HepG2 (cell line): ENCODE measurements around the gene ULBP1. TPM values are rescaled to one million over a fixed set of nuclear protein-coding genes. Genes with fewer than 3 reads are reported as not detected.

Experiments
- ATF7 ChIP-seq, 2 experiments: fragments of 450-650 bp in 1 of 2; sonication (generic) in 1 of 2; formaldehyde crosslinking in 1 of 2; IDR thresholded peaks; 2 replicates each; pipeline versions ENCODE4 v1.4.0 to v1.6.1; 2016 to 2020; ENCODE audit warnings: antibody characterized with exemption in 1 of 2, mild to moderate bottlenecking in 1 of 2, missing genetic modification reagents in 1 of 2
- DDIT3 ChIP-seq: sonication (generic); formaldehyde crosslinking; IDR thresholded peaks from 2 replicates; pipeline ENCODE4 v1.4.0; 2020; ENCODE audit warnings: mild to moderate bottlenecking, missing genetic modification reagents
- FOXA1 ChIP-seq, 2 experiments: fragments of 450-650 bp in 1 of 2; sonication (generic) in 1 of 2; formaldehyde crosslinking in 1 of 2; IDR thresholded peaks; 2 replicates each; pipeline versions ENCODE4 v1.4.0 to v1.6.1; 2016 to 2020; ENCODE audit warnings: missing genetic modification reagents in 1 of 2
- GATAD2A ChIP-seq: IDR thresholded peaks from 2 replicates; pipeline ENCODE4 v1.6.1; 2016
- HDAC1 ChIP-seq: sonication (generic); formaldehyde crosslinking; IDR thresholded peaks from 2 replicates; pipeline ENCODE4 v1.5.1; 2020; ENCODE audit warnings: mild to moderate bottlenecking, missing genetic modification reagents
- HOXA3 ChIP-seq: sonication (generic); formaldehyde crosslinking; IDR thresholded peaks from 2 replicates; pipeline ENCODE4 v1.5.0; 2020; ENCODE audit warnings: missing genetic modification reagents
- SOX6 ChIP-seq, 2 experiments: fragments of 450-650 bp in 1 of 2; sonication (generic) in 1 of 2; formaldehyde crosslinking in 1 of 2; IDR thresholded peaks; 2 replicates each; pipeline versions ENCODE4 v1.4.0 to v1.6.1; 2017 to 2020; ENCODE audit warnings: antibody characterized with exemption in 1 of 2, mild to moderate bottlenecking in 1 of 2, missing genetic modification reagents in 1 of 2
- SP1 ChIP-seq, 2 experiments: fragments of 450-650 bp in 1 of 2; sonication (generic) in 1 of 2; formaldehyde crosslinking in 1 of 2; IDR thresholded peaks; 2 replicates each; pipeline versions ENCODE4 v1.4.0 to v1.6.1; 2016 to 2020; ENCODE audit warnings: missing genetic modification reagents in 1 of 2
- ZFP91 ChIP-seq: sonication (generic); formaldehyde crosslinking; IDR thresholded peaks from 2 replicates; pipeline ENCODE4 v1.9.0; 2022; ENCODE audit warnings: missing genetic modification reagents, mild to moderate bottlenecking, borderline replicate concordance
- ZNF670 ChIP-seq: sonication (generic); formaldehyde crosslinking; IDR thresholded peaks from 2 replicates; pipeline ENCODE4 v1.8.0; 2022; ENCODE audit warnings: mild to moderate bottlenecking, missing genetic modification reagents, borderline replicate concordance
- ZNF770 ChIP-seq: sonication (generic); formaldehyde crosslinking; IDR thresholded peaks from 2 replicates; pipeline ENCODE4 v1.5.0; 2020; ENCODE audit warnings: mild to moderate bottlenecking, missing genetic modification reagents
- polyA plus RNA-seq, 8 experiments: library from polyadenylated mRNA; depleted of rRNA in 3 of 8; stranded (reverse) in 7 of 8; unstranded in 1 of 8; fragments of >200 nt; fragmentation: Illumina TruSeq in 4 of 8; extraction: Trizol in 4 of 8; gene quantifications; 2 replicates each; pipeline versions ENCODE4 v1.2.1 to v1.2.3, GENCODE V29; 2011 to 2016; ENCODE audit warnings: low read depth in 4 of 8, missing spikeins in 1 of 8, mixed read lengths in 1 of 8; ENCODE audit not compliant: insufficient read depth in 1 of 8
- total RNA-seq, 5 experiments: library from RNA; depleted of rRNA; stranded (reverse); fragments of >200 nt; fragmentation: Illumina TruSeq; extraction: Trizol; gene quantifications; 2 replicates each; pipeline ENCODE4 v1.2.3, GENCODE V29; 2016; ENCODE audit warnings: low read depth in 1 of 5

Gene ULBP1
- total and polyA plus RNA-seq, 2 of the 13 experiments (the other 11 are each of a cell fraction or from before 2014, with no cell fraction given), result 0.04 to 0.09 TPM

- TF ChIP-seq SOX6 (IDR thresholded peaks at IDR 0.05) (peak; percentile 87; the same call in 1 of the 2 replicates), SOX6 (CRISPR knock-in tag; IDR thresholded peaks at IDR 0.05) (no peak), ZNF770 (CRISPR knock-in tag) (no peak), GATAD2A (CRISPR knock-in tag) (0 out of 2 replicates have a peak, but pooled peaks have one; percentile 19), ZFP91 (CRISPR knock-in tag) (no peak), HDAC1 (CRISPR knock-in tag) (no peak), SP1 (IDR thresholded peaks at IDR 0.05) (0 out of 2 replicates have a peak, but pooled peaks have one; percentile 34), SP1 (CRISPR knock-in tag; IDR thresholded peaks at IDR 0.05) (no peak), DDIT3 (CRISPR knock-in tag) (no peak), FOXA1 (IDR thresholded peaks at IDR 0.05) (peak; percentile 32; the same call in 1 of the 2 replicates), FOXA1 (CRISPR knock-in tag; IDR thresholded peaks at IDR 0.05) (no peak), HOXA3 (CRISPR knock-in tag) (peak; percentile 80), ATF7 (IDR thresholded peaks at IDR 0.05) (peak; percentile 87), ATF7 (CRISPR knock-in tag; IDR thresholded peaks at IDR 0.05) (no peak), ZNF670 (CRISPR knock-in tag) (no peak)
Observed at GRCh38 chr6:149934249-149935156, 29.2 kb upstream of the ULBP1 start (continued).
